ENCODE data around the gene PRSS21.

The PRSS21 gene

GRCh38 chr16:2806286-2806685 is 10.8 kb upstream of the PRSS21 start:
- TF ChIP-seq Cebpa-rat (IDR thresholded peaks at IDR 0.05) = no peak
- Histone ChIP-seq H3K4me1 (no peaks in the 10 kb centered on the region), H3K36me3 (no peaks in the 10 kb centered on the region), H3K9me3 (peaks cover 20% of the 10 kb centered on the region), H4K20me1 (no peaks in the 10 kb centered on the region), H3K4me2 (no peak overlapping the region), H3K9ac (no peak overlapping the region), H3K27ac (no peak overlapping the region), H3K4me3 (no peak overlapping the region), H3K27me3 (no peaks in the 10 kb centered on the region; the same call in 1 of the 2 replicates)

GRCh38 chr16:2808181-2808580 is 8.9 kb upstream of the PRSS21 start:
- no peak for TF ChIP-seq Cebpa-rat (IDR thresholded peaks at IDR 0.05)
- Histone ChIP-seq H4K20me1 (no peaks in the 10 kb centered on the region), H3K9ac (no peak overlapping the region), H3K4me3 (no peak overlapping the region), H3K4me1 (peaks cover 10% of the 10 kb centered on the region), H3K27me3 (no peaks in the 10 kb centered on the region; the same call in 1 of the 2 replicates), H3K9me3 (peaks cover 20% of the 10 kb centered on the region), H3K36me3 (no peaks in the 10 kb centered on the region), H3K4me2 (no peak overlapping the region), H3K27ac (no peak overlapping the region)

- no peak overlapping the region for H3K9ac ChIP-seq
- H3K27me3 ChIP-seq = no peaks in the 10 kb centered on the region; the same call in 1 of the 2 replicates
- H3K36me3 ChIP-seq = no peaks in the 10 kb centered on the region
- no peak for TF ChIP-seq Cebpa-rat (IDR thresholded peaks at IDR 0.05)
- H3K4me2 ChIP-seq = no peak overlapping the region
- H4K20me1 ChIP-seq = no peaks in the 10 kb centered on the region
- H3K27ac ChIP-seq = no peak overlapping the region
- H3K4me1 ChIP-seq = peaks cover 10% of the 10 kb centered on the region
- H3K4me3 ChIP-seq = no peak overlapping the region
- peaks cover 13% of the 10 kb centered on the region for H3K9me3 ChIP-seq
Observed at GRCh38 chr16:2809149-2809760, 7.8 kb upstream of the PRSS21 start.

GRCh38 chr16:2810651-2811050 is 6.4 kb upstream of the PRSS21 start:
- Histone ChIP-seq H4K20me1 (no peaks in the 10 kb centered on the region), H3K27me3 (no peaks in the 10 kb centered on the region), H3K9me3 (no peaks in the 10 kb centered on the region), H3K9ac (no peak overlapping the region), H3K36me3 (no peaks in the 10 kb centered on the region), H3K4me1 (peaks cover 21% of the 10 kb centered on the region), H3K27ac (no peak overlapping the region), H3K4me3 (no peak overlapping the region), H3K4me2 (no peak overlapping the region)
- no peak for TF ChIP-seq Cebpa-rat (IDR thresholded peaks at IDR 0.05)

GRCh38 chr16:2811703-2812471 is 5.2 kb upstream of the PRSS21 start:
- Histone ChIP-seq H3K27ac (peak overlapping the region; percentile 44; the same call in 1 of the 2 replicates), H3K4me2 (peak overlapping the region; percentile 44), H3K36me3 (no peaks in the 10 kb centered on the region), H3K4me3 (no peak overlapping the region), H4K20me1 (no peaks in the 10 kb centered on the region), H3K4me1 (peaks cover 33% of the 10 kb centered on the region), H3K27me3 (no peaks in the 10 kb centered on the region), H3K9me3 (no peaks in the 10 kb centered on the region), H3K9ac (no peak overlapping the region; the same call in 1 of the 2 replicates)
- TF ChIP-seq Cebpa-rat (IDR thresholded peaks at IDR 0.05) = no peak

GRCh38 chr16:2813771-2814221 is 3.2 kb upstream of the PRSS21 start:
- Histone ChIP-seq H3K4me1 (peaks cover 44% of the 10 kb centered on the region), H3K9ac (no peak overlapping the region), H3K27me3 (no peaks in the 10 kb centered on the region), H3K9me3 (no peaks in the 10 kb centered on the region), H3K4me2 (no peak overlapping the region), H3K36me3 (no peaks in the 10 kb centered on the region), H4K20me1 (no peaks in the 10 kb centered on the region), H3K4me3 (no peak overlapping the region), H3K27ac (no peak overlapping the region)
- TF ChIP-seq Cebpa-rat (IDR thresholded peaks at IDR 0.05) = no peak

GRCh38 chr16:2814551-2815298 is 2.3 kb upstream of the PRSS21 start:
- 0 out of 2 replicates have a peak overlapping the region, but pooled peaks have one; percentile 14 for H3K27ac ChIP-seq
- H3K4me2 ChIP-seq = peak overlapping the region; percentile 26; the same call in 1 of the 2 replicates
- no peak overlapping the region for H3K4me3 ChIP-seq
- H3K36me3 ChIP-seq = no peaks in the 10 kb centered on the region
- H3K9me3 ChIP-seq = no peaks in the 10 kb centered on the region
- no peak overlapping the region for H3K9ac ChIP-seq
- H3K4me1 ChIP-seq = peaks cover 44% of the 10 kb centered on the region
- no peak for TF ChIP-seq Cebpa-rat (IDR thresholded peaks at IDR 0.05)
- H3K27me3 ChIP-seq = no peaks in the 10 kb centered on the region
- 0 out of 2 replicates have a peak, but pooled peaks cover under 1% of the 10 kb centered on the region for H4K20me1 ChIP-seq

GRCh38 chr16:2815299-2815771 is 1.7 kb upstream of the PRSS21 start:
- H3K27ac ChIP-seq = 0 out of 2 replicates have a peak overlapping the region, but pooled peaks have one; percentile 14
- 0 out of 2 replicates have a peak, but pooled peaks cover 6% of the 10 kb centered on the region for H4K20me1 ChIP-seq
- no peak for TF ChIP-seq Cebpa-rat (IDR thresholded peaks at IDR 0.05)
- peak overlapping the region; percentile 26; the same call in 1 of the 2 replicates for H3K4me2 ChIP-seq
- H3K4me3 ChIP-seq = no peak overlapping the region
- no peak overlapping the region for H3K9ac ChIP-seq
- no peaks in the 10 kb centered on the region for H3K36me3 ChIP-seq
- no peaks in the 10 kb centered on the region for H3K9me3 ChIP-seq
- H3K4me1 ChIP-seq = peaks cover 44% of the 10 kb centered on the region
- no peaks in the 10 kb centered on the region for H3K27me3 ChIP-seq
